ENCODE results near the gene PFDN4.

PFDN4 gene

GRCh38 chr20:54161008-54161820 is 46.7 kb upstream of the PFDN4 start:
- no peak overlapping the region for H3K4me3 ChIP-seq (ENCODE audit: low read depth, low read length)
- DNase-seq (ENCODE audit: low read depth): no peak
- no peak for TF ChIP-seq MYC (IDR thresholded peaks at IDR 0.05; ENCODE audit: low read depth, low read length)
- no peak for TF ChIP-seq POLR2A (IDR thresholded peaks at IDR 0.05; ENCODE audit: extremely low read depth, insufficient read length)
- no peak for TF ChIP-seq CTCF (IDR thresholded peaks at IDR 0.05; ENCODE audit: low read depth, low read length)
- no peak for TF ChIP-seq MAX (IDR thresholded peaks at IDR 0.05; ENCODE audit: low read depth, low read length)

GRCh38 chr20:54161821-54162149 is 46.1 kb upstream of the PFDN4 start:
- H3K4me3 ChIP-seq (ENCODE audit: low read depth, low read length): no peak overlapping the region
- TF ChIP-seq MYC (IDR thresholded peaks at IDR 0.05; ENCODE audit: low read depth, low read length): no peak
- no peak for TF ChIP-seq POLR2A (IDR thresholded peaks at IDR 0.05; ENCODE audit: extremely low read depth, insufficient read length)
- no peak for TF ChIP-seq MAX (IDR thresholded peaks at IDR 0.05; ENCODE audit: low read depth, low read length)
- no peak for TF ChIP-seq CTCF (IDR thresholded peaks at IDR 0.05; ENCODE audit: low read depth, low read length)
- no peak for DNase-seq (ENCODE audit: low read depth)

- no peak overlapping the region for H3K4me3 ChIP-seq (ENCODE audit: low read depth, low read length)
- TF ChIP-seq MYC (IDR thresholded peaks at IDR 0.05; ENCODE audit: low read depth, low read length): no peak
- TF ChIP-seq CTCF (IDR thresholded peaks at IDR 0.05; ENCODE audit: low read depth, low read length): no peak
- TF ChIP-seq POLR2A (IDR thresholded peaks at IDR 0.05; ENCODE audit: extremely low read depth, insufficient read length): no peak
- no peak for TF ChIP-seq MAX (IDR thresholded peaks at IDR 0.05; ENCODE audit: low read depth, low read length)
Measured at GRCh38 chr20:54162378-54163009, 45.4 kb upstream of the PFDN4 start.

GRCh38 chr20:54163402-54163801 is 44.5 kb upstream of the PFDN4 start:
- H3K4me3 ChIP-seq (ENCODE audit: low read depth, low read length): no peak overlapping the region
- TF ChIP-seq CTCF (IDR thresholded peaks at IDR 0.05; ENCODE audit: low read depth, low read length) (no peak), MYC (IDR thresholded peaks at IDR 0.05; ENCODE audit: low read depth, low read length) (no peak), POLR2A (IDR thresholded peaks at IDR 0.05; ENCODE audit: extremely low read depth, insufficient read length) (no peak), MAX (IDR thresholded peaks at IDR 0.05; ENCODE audit: low read depth, low read length) (no peak)

More at GRCh38 chr20:54162378-54163009, 45.4 kb upstream of the PFDN4 start:
- DNase-seq (ENCODE audit: low read depth): no peak

GRCh38 chr20:54165014-54165413 is 42.9 kb upstream of the PFDN4 start:
- no peak for DNase-seq (ENCODE audit: low read depth)
- no peak for TF ChIP-seq POLR2A (IDR thresholded peaks at IDR 0.05; ENCODE audit: extremely low read depth, insufficient read length)
- TF ChIP-seq MYC (IDR thresholded peaks at IDR 0.05; ENCODE audit: low read depth, low read length): no peak
- no peak for TF ChIP-seq MAX (IDR thresholded peaks at IDR 0.05; ENCODE audit: low read depth, low read length)
- TF ChIP-seq CTCF (IDR thresholded peaks at IDR 0.05; ENCODE audit: low read depth, low read length): no peak
- no peak overlapping the region for H3K4me3 ChIP-seq (ENCODE audit: low read depth, low read length)

More at GRCh38 chr20:54163402-54163801, 44.5 kb upstream of the PFDN4 start:
- DNase-seq (ENCODE audit: low read depth): no peak

Measured in NB4 (cell line).